Transverse colon (tissue), 4 donors: ENCODE results near the gene SLC16A12.

ENCODE experiments used
- EP300 ChIP-seq: sonication (generic); formaldehyde crosslinking; IDR thresholded peaks from one replicate; pipeline ENCODE4 v1.6.1; 2017; ENCODE audit warnings: antibody characterized with exemption, low read depth
- POLR2A ChIP-seq: fragments of 450-650 bp; IDR thresholded peaks from one replicate; pipeline ENCODE4 v1.6.1; 2016; ENCODE audit warnings: antibody characterized with exemption, mild to moderate bottlenecking, moderate library complexity
- POLR2AphosphoS5 ChIP-seq, 3 donors: sonication (generic); formaldehyde crosslinking; IDR thresholded peaks; one replicate each; pipeline ENCODE4 v1.6.1; 2016; ENCODE audit warnings: antibody characterized with exemption in 3 of 3
- TF ChIP-seq, protein P1 (sequence below), 5 experiments: fragments of 200-600 bp in 3 of 5; fragments of 450-650 bp in 2 of 5; sonication (generic) in 3 of 5; IDR thresholded peaks; 1 replicate in 2 of 5; 2 replicates in 3 of 5; pipeline ENCODE4 v1.5.1; 2016 to 2017; ENCODE audit warnings: antibody characterized with exemption in 5 of 5, inconsistent platforms in 3 of 5, mild to moderate bottlenecking in 2 of 5, moderate library complexity in 1 of 5

DNA sequence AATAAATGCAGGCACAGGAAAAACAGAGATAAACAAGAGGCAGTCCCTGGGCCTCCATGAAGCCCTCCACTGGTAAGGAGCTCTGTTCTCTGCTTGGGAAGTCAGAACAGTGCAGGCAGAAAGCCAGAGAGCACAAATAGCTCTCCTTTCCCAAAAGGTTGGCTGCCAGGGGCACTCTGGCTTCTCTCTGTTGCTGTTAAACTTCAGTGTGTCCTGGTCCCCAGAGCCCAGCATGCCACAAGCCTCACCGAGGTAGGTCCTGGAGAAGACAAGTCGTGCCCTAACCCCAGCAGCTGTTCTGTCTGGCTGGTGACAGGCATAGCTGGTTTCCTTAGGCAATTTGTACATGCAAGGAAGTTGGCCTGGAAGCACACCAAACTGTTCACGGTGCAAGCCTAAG, 17.3 kb downstream of the SLC16A12 start:
- TF ChIP-seq EP300, result no peak
- TF ChIP-seq, protein P1, sequence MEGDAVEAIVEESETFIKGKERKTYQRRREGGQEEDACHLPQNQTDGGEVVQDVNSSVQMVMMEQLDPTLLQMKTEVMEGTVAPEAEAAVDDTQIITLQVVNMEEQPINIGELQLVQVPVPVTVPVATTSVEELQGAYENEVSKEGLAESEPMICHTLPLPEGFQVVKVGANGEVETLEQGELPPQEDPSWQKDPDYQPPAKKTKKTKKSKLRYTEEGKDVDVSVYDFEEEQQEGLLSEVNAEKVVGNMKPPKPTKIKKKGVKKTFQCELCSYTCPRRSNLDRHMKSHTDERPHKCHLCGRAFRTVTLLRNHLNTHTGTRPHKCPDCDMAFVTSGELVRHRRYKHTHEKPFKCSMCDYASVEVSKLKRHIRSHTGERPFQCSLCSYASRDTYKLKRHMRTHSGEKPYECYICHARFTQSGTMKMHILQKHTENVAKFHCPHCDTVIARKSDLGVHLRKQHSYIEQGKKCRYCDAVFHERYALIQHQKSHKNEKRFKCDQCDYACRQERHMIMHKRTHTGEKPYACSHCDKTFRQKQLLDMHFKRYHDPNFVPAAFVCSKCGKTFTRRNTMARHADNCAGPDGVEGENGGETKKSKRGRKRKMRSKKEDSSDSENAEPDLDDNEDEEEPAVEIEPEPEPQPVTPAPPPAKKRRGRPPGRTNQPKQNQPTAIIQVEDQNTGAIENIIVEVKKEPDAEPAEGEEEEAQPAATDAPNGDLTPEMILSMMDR (IDR thresholded peaks at IDR 0.05), result no peak
- no peak for TF ChIP-seq POLR2A
- no peak for TF ChIP-seq POLR2AphosphoS5 (IDR thresholded peaks at IDR 0.05)
